Osteocyte (in vitro differentiated cells): ENCODE data around the gene ACP7. TPM values are rescaled to one million over a fixed set of nuclear protein-coding genes. Genes with fewer than 3 reads are reported as not detected.
A peak's percentile ranks its signal among the peaks of the same experiment; 100 is the strongest.

Source experiments
- DNase-seq: peaks from one replicate; pipeline ENCODE4 v3.0.0; 2021; ENCODE audit warnings: mixed read lengths; ENCODE audit not compliant: unreplicated experiment; ENCODE audit errors: extremely low spot score
- H3K27ac Mint-ChIP-seq: one replicate; pipeline ENCODE4 v1.8.0; 2021; ENCODE audit warnings: mild to moderate bottlenecking, mixed read lengths; ENCODE audit not compliant: unreplicated experiment
- H3K27me3 Mint-ChIP-seq: one replicate; pipeline ENCODE4 v1.8.0; 2021; ENCODE audit warnings: mixed read lengths; ENCODE audit not compliant: unreplicated experiment
- H3K36me3 Mint-ChIP-seq: one replicate; pipeline ENCODE4 v1.8.0; 2021; ENCODE audit warnings: mixed read lengths; ENCODE audit not compliant: unreplicated experiment
- H3K4me1 Mint-ChIP-seq: one replicate; pipeline ENCODE4 v1.8.0; 2021; ENCODE audit warnings: mixed read lengths; ENCODE audit not compliant: unreplicated experiment
- H3K4me3 Mint-ChIP-seq: one replicate; pipeline ENCODE4 v1.8.0; 2021; ENCODE audit warnings: mild to moderate bottlenecking, moderate library complexity, mixed read lengths; ENCODE audit not compliant: unreplicated experiment
- H3K9me3 Mint-ChIP-seq: one replicate; pipeline ENCODE4 v1.8.0; 2021; ENCODE audit warnings: mixed read lengths; ENCODE audit not compliant: unreplicated experiment
- CTCF ChIP-seq: fragments of 200-600 bp; sonication (generic); IDR thresholded peaks from 2 replicates; pipeline ENCODE4 v1.5.0; 2021; ENCODE audit warnings: antibody characterized with exemption, mild to moderate bottlenecking, moderate library complexity
- total RNA-seq: library from RNA; stranded (reverse); gene quantifications from 2 replicates; pipeline ENCODE4 v1.2.1, GENCODE V29; 2021

The ACP7 gene
- total RNA-seq, 1 donor from 2014 or later = not detected

DNA sequence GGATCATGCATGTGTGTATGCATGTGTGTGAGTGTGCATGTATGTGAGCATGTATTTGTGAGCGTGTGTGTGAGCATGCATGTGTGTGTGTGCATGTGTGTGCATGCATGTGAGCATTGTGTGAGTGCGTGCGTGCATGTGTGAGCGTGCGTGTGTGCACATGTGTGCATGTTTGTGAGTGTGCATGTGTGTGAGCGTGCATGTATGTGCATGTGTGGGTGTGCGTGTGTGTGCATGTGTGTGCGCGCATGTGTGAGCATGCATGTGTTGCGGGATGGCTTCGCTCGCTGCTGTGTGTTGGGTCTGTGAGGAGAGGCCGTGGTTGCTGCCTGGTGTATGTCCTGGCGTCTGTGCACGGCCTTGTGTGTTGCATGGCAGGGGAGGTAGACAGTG is 73.8 kb downstream of the ACP7 start:
- TF ChIP-seq CTCF = no peak
- H3K4me3 Mint-ChIP-seq = no peak overlapping the region

DNA sequence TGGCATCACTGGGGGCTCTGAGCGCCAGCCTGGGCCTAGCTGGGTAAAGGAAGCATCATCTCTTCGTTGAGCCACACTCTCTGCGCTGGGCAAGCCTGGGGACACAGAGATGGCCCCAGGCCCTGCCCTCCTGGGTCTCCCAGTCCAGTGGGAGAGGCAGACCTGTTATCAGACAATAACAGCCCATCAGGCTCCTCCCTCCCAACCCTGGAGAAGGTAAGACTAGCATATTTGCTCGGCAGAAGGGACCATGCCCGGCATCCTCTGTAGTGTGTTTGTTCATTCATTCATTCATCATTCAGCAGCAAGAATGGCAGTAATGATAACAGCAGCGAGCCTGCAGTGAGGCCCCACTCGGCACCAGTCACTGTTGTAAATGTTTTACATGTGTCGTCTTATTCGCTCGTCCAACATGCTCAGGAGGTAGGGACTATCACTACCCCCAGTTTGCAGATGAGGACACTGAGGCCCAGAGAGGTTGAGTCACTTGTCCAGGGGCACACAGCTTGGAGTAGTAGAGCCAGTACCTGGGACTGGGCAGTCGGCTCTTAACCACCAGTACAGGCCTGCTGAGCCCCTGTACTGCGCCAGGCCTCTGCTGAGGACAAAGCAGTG is 74.6 kb downstream of the ACP7 start:
- no peak overlapping the region for H3K4me3 Mint-ChIP-seq
- no peak for TF ChIP-seq CTCF
- DNase-seq = no peak
- H3K27ac Mint-ChIP-seq = no peak overlapping the region
- H3K4me1 Mint-ChIP-seq = peaks cover 14% of the 10 kb centered on the region
- H3K27me3 Mint-ChIP-seq = no peaks in the 10 kb centered on the region
- H3K36me3 Mint-ChIP-seq = peaks cover 6% of the 10 kb centered on the region
- H3K9me3 Mint-ChIP-seq = no peaks in the 10 kb centered on the region

More for the DNA sequence above, 73.8 kb downstream of the ACP7 start:
- H3K9me3 Mint-ChIP-seq = no peaks in the 10 kb centered on the region
- DNase-seq = no peak
- peaks cover 6% of the 10 kb centered on the region for H3K36me3 Mint-ChIP-seq
- no peak overlapping the region for H3K27ac Mint-ChIP-seq
- H3K27me3 Mint-ChIP-seq = no peaks in the 10 kb centered on the region
- peaks cover 14% of the 10 kb centered on the region for H3K4me1 Mint-ChIP-seq

GRCh38 chr19:39160523-39160861 is 76.3 kb downstream of the ACP7 start:
- DNase-seq = no peak
- Mint-ChIP-seq H3K9me3 (no peaks in the 10 kb centered on the region), H3K36me3 (peaks cover 2% of the 10 kb centered on the region), H3K27me3 (no peaks in the 10 kb centered on the region), H3K4me3 (no peak overlapping the region), H3K27ac (peak overlapping the region; percentile 40), H3K4me1 (peaks cover 14% of the 10 kb centered on the region)
- TF ChIP-seq CTCF = no peak

Other genes with a start within 250 kb of the ACP7 start
- 262 and 277 TPM in 2 replicates for gene HNRNPL, start 234.4 kb upstream of the ACP7 start, total RNA-seq
- 0.55 TPM in 1 of 2 replicates, not detected in the other for gene RINL, start 206.1 kb upstream of the ACP7 start, total RNA-seq
- gene SIRT2, start 184.8 kb upstream of the ACP7 start, total RNA-seq = 70.2 and 72.4 TPM in 2 replicates
- gene NFKBIB, start 184.4 kb upstream of the ACP7 start, total RNA-seq = 18.0 and 18.7 TPM in 2 replicates
- gene CCER2, start 172.2 kb upstream of the ACP7 start, total RNA-seq = 0.43 TPM in 1 of 2 replicates, not detected in the other
- gene SARS2, start 153.6 kb upstream of the ACP7 start, total RNA-seq = 25.0 and 26.7 TPM in 2 replicates
- 29.3 and 30.7 TPM in 2 replicates for gene MRPS12, start 153.4 kb upstream of the ACP7 start, total RNA-seq
- 41.3 and 44.9 TPM in 2 replicates for gene FBXO17, start 108.6 kb upstream of the ACP7 start, total RNA-seq
- gene FBXO27, start 51.8 kb upstream of the ACP7 start, total RNA-seq = 4.4 and 6.0 TPM in 2 replicates
- gene PAK4, start 41.4 kb downstream of the ACP7 start, total RNA-seq = 14.8 and 16.5 TPM in 2 replicates
- not detected in 2 replicates for gene NCCRP1, start 112.6 kb downstream of the ACP7 start, total RNA-seq
- gene SYCN, start 119.9 kb downstream of the ACP7 start, total RNA-seq = not detected in 2 replicates
- gene IFNL3, start 160.6 kb downstream of the ACP7 start, total RNA-seq = not detected in 2 replicates
- gene IFNL4, start 164.5 kb downstream of the ACP7 start, total RNA-seq = not detected in 2 replicates
- gene IFNL2, start 184.0 kb downstream of the ACP7 start, total RNA-seq = not detected in 2 replicates
- gene IFNL1, start 212.0 kb downstream of the ACP7 start, total RNA-seq = not detected in 2 replicates
- gene LRFN1, start 236.5 kb downstream of the ACP7 start, total RNA-seq = 0.31 and 0.35 TPM in 2 replicates